Measurements from ENCODE around the gene UGT2A1.

Gene UGT2A1

DNA sequence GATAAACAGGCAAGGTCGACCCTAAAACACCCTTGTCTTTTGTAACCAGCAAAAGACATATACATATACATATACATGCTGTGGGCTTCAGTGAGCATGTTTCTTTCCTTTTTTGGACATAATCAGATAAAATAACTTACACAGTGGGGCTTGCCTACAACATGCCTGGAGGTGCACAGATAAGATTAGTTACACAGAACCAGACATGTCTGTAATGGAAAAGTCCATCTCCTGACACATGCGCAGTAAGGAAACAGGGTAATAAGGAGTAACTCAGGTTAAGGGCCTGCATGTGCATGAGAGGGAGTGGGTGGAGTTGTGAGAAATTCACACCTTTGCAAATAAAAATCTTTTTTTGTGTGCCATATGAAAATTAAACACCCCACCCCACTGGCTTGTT, 3.4 kb downstream of the UGT2A1 start:
- Histone ChIP-seq H3K36me3 (ENCODE audit: insufficient read depth, low read length) (no peaks in the 10 kb centered on the region), H3K4me2 (ENCODE audit: low read length) (no peak overlapping the region), H3K4me3 (ENCODE audit: low read length) (no peak overlapping the region), H3K27me3 (ENCODE audit: control insufficient read depth, insufficient read depth, low read length) (no peaks in the 10 kb centered on the region), H3K9ac (ENCODE audit: low read depth, low read length) (no peak overlapping the region), H3K9me3 (replicated peaks; ENCODE audit: low read length) (no peaks in the 10 kb centered on the region), H3K4me1 (ENCODE audit: control insufficient read depth, insufficient read depth, low read length) (no peaks in the 10 kb centered on the region)

DNA sequence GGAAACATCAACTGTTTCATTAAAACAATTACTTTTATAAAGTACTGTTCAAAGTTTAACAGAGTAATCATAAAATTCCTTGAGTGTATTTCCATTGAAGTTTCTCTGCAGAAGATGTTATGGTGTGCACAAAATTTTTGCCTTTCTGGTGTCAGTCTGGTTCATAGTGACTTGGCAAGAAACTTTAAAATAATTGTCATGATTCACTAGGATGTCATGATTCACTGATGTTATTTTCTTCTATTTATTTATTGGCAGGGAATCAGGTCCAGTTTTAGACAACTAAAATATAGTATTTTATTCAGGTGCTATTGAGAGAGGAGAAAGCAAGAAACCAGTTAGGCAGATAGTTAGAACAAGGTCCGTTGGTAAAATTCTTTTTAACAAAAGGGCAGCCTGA, 3.8 kb downstream of the UGT2A1 start:
- Histone ChIP-seq H3K9me3 (replicated peaks; ENCODE audit: low read length) (no peaks in the 10 kb centered on the region), H3K9ac (ENCODE audit: low read depth, low read length) (no peak overlapping the region), H3K4me2 (ENCODE audit: low read length) (no peak overlapping the region), H3K27me3 (ENCODE audit: control insufficient read depth, insufficient read depth, low read length) (no peaks in the 10 kb centered on the region), H3K36me3 (ENCODE audit: insufficient read depth, low read length) (no peaks in the 10 kb centered on the region), H3K4me1 (ENCODE audit: control insufficient read depth, insufficient read depth, low read length) (no peaks in the 10 kb centered on the region), H3K4me3 (ENCODE audit: low read length) (no peak overlapping the region)

DNA sequence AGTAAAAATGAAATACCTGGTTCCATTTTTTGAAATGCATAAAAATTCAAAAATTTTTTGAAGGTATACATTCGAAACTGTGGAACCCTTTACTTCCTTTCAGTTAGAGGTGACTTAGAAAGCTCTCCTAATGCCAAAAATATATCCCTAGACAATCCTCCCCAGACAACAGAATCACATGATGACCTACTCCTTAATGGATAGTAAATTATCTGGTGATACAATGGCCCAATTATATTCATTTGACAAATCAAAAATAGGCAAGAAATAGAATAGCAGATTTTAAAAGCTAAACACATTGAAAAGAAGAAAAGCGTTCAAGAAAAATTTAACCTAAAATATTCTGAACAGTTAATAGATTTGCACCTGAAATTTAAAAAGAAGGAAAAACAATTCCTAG, 10.1 kb downstream of the UGT2A1 start:
- no peak overlapping the region for H3K9ac ChIP-seq (ENCODE audit: low read depth, low read length)
- no peaks in the 10 kb centered on the region for H3K4me1 ChIP-seq (ENCODE audit: control insufficient read depth, insufficient read depth, low read length)
- H3K27me3 ChIP-seq (ENCODE audit: control insufficient read depth, insufficient read depth, low read length): no peaks in the 10 kb centered on the region
- H3K36me3 ChIP-seq (ENCODE audit: insufficient read depth, low read length): no peaks in the 10 kb centered on the region
- no peaks in the 10 kb centered on the region for H3K9me3 ChIP-seq (replicated peaks; ENCODE audit: low read length)
- H3K4me3 ChIP-seq (ENCODE audit: low read length): no peak overlapping the region
- H3K4me2 ChIP-seq (ENCODE audit: low read length): no peak overlapping the region

DNA sequence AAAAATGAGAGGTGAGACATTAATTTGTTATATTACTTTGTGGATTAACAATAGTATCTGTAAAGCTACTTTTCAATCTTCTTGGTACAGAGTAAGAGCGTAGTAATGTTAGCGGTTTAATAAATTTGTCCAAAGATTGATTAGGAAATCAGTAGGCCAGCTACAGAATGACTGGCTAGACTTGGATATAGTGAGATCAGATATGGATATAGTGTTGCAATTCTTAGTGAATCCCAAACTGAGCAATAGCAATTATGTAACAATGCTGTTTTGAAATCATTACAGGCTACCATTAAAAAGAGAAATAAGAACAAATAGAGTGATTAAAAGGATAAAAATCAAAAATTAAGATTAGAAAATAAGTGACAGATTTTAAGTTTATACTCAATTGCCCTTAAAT, 12.8 kb downstream of the UGT2A1 start:
- no peaks in the 10 kb centered on the region for H3K9me3 ChIP-seq (replicated peaks; ENCODE audit: low read length)
- H3K27me3 ChIP-seq (ENCODE audit: control insufficient read depth, insufficient read depth, low read length): no peaks in the 10 kb centered on the region
- no peaks in the 10 kb centered on the region for H3K4me1 ChIP-seq (ENCODE audit: control insufficient read depth, insufficient read depth, low read length)
- H3K4me2 ChIP-seq (ENCODE audit: low read length): no peak overlapping the region
- H3K36me3 ChIP-seq (ENCODE audit: insufficient read depth, low read length): no peaks in the 10 kb centered on the region
- H3K4me3 ChIP-seq (ENCODE audit: low read length): no peak overlapping the region
- H3K9ac ChIP-seq (ENCODE audit: low read depth, low read length): no peak overlapping the region

GRCh38 chr4:69639542-69639941, 13.5 kb downstream of the UGT2A1 start, which contains the start of gene UGT2A2:
Gene UGT2A2, minus strand, starts transcription at chr4:69639642. Its CDS starts 2 bp downstream, at chr4:69639640.
- Histone ChIP-seq H3K36me3 (ENCODE audit: insufficient read depth, low read length) (no peaks in the 10 kb centered on the region), H3K4me2 (ENCODE audit: low read length) (no peak within 1 kb of the TSS), H3K27me3 (ENCODE audit: control insufficient read depth, insufficient read depth, low read length) (no peaks in the 10 kb centered on the region), H3K4me1 (ENCODE audit: control insufficient read depth, insufficient read depth, low read length) (no peaks in the 10 kb centered on the region), H3K9me3 (replicated peaks; ENCODE audit: low read length) (no peaks in the 10 kb centered on the region), H3K9ac (ENCODE audit: low read depth, low read length) (no peak within 1 kb of the TSS), H3K4me3 (ENCODE audit: low read length) (no peak within 1 kb of the TSS)

DNA sequence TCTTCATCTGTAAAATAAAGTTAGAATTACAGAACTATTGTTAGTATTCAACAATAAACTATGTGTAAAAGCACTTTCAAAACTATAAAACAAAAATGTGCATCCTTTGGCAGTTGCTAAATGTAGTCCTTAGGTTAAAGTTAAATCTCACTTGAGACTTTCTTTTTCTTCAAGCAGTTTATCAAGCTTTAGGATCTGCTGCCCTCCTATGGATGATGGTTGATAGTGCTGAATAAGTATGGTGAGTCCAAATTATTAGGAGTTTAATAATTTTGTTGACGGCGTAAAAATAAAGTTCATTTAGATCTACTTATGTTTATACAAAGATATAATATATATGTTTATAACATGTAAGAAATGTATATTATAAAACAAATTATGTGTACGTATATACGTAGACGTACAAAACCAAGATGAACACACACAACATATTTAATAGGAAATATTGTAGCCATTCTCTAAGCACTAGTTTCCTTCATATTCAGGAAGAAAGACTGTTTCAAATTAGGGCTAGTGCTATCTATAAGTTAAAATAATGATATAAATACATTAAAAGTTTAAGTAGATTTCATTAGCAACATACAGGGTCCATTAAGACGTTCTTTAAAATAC, 35.9 kb downstream of the UGT2A1 start:
- H3K9me3 ChIP-seq (replicated peaks; ENCODE audit: low read length): no peaks in the 10 kb centered on the region
- no peak overlapping the region for H3K4me2 ChIP-seq (ENCODE audit: low read length)
- no peak overlapping the region for H3K4me3 ChIP-seq (ENCODE audit: low read length)
- H3K9ac ChIP-seq (ENCODE audit: low read depth, low read length): no peak overlapping the region
- H3K4me1 ChIP-seq (ENCODE audit: control insufficient read depth, insufficient read depth, low read length): no peaks in the 10 kb centered on the region
- H3K36me3 ChIP-seq (ENCODE audit: insufficient read depth, low read length): no peaks in the 10 kb centered on the region
- H3K27me3 ChIP-seq (ENCODE audit: control insufficient read depth, insufficient read depth, low read length): no peaks in the 10 kb centered on the region

- H3K4me1 ChIP-seq (ENCODE audit: control insufficient read depth, insufficient read depth, low read length): no peaks in the 10 kb centered on the region
- no peak overlapping the region for H3K4me3 ChIP-seq (ENCODE audit: low read length)
- H3K4me2 ChIP-seq (ENCODE audit: low read length): no peak overlapping the region
- H3K9ac ChIP-seq (ENCODE audit: low read depth, low read length): no peak overlapping the region
- no peaks in the 10 kb centered on the region for H3K9me3 ChIP-seq (replicated peaks; ENCODE audit: low read length)
- H3K36me3 ChIP-seq (ENCODE audit: insufficient read depth, low read length): no peaks in the 10 kb centered on the region
- H3K27me3 ChIP-seq (ENCODE audit: control insufficient read depth, insufficient read depth, low read length): no peaks in the 10 kb centered on the region
These were observed 42.6 kb downstream of the UGT2A1 start for GRCh38 chr4:69610484-69610883.

DNA sequence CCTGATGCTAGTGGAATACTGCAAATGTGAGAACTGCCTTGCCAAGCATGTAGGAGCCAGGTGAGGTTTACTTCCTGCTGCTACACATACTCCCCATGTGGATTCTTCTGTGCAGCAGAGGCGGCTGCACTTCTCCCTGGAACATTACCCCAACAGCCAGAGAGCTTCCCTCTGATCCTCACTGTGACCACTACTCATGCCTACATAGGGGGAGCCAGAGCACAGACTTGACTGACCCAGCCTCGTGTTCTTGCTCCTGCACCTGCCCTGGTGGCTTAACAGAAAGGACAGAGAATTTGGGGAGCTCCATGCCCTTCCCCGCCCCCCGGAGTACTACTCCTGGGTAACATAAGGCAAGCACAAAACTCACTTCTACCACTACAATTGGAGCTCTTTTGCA, 52.0 kb downstream of the UGT2A1 start:
- H3K4me2 ChIP-seq (ENCODE audit: low read length): no peak overlapping the region
- no peaks in the 10 kb centered on the region for H3K4me1 ChIP-seq (ENCODE audit: control insufficient read depth, insufficient read depth, low read length)
- H3K9me3 ChIP-seq (replicated peaks; ENCODE audit: low read length): no peaks in the 10 kb centered on the region
- no peak overlapping the region for H3K9ac ChIP-seq (ENCODE audit: low read depth, low read length)
- no peak overlapping the region for H3K4me3 ChIP-seq (ENCODE audit: low read length)
- H3K27me3 ChIP-seq (ENCODE audit: control insufficient read depth, insufficient read depth, low read length): no peaks in the 10 kb centered on the region
- H3K36me3 ChIP-seq (ENCODE audit: insufficient read depth, low read length): no peaks in the 10 kb centered on the region

DNA sequence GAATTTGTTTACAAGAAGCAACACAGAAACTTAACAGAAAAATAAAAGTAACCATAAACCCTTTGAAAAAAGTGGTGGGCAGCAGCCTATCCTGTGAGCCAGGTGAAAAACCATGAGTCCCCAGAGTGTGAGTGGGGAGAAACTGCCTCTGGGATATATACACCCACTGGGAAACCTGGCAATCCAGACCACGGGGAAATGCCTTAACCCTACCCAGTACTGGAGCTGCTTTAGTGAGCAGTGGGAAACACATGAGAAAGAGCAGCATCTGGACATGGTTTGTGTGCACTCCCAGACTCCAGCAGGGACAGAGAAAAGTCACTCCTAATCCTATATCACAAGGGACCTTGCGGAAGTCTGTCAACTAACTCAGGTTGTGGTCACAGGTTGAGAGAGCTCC, 53.0 kb downstream of the UGT2A1 start:
- no peaks in the 10 kb centered on the region for H3K27me3 ChIP-seq (ENCODE audit: control insufficient read depth, insufficient read depth, low read length)
- no peaks in the 10 kb centered on the region for H3K36me3 ChIP-seq (ENCODE audit: insufficient read depth, low read length)
- H3K9me3 ChIP-seq (replicated peaks; ENCODE audit: low read length): no peaks in the 10 kb centered on the region
- no peak overlapping the region for H3K4me2 ChIP-seq (ENCODE audit: low read length)
- H3K9ac ChIP-seq (ENCODE audit: low read depth, low read length): no peak overlapping the region
- H3K4me3 ChIP-seq (ENCODE audit: low read length): no peak overlapping the region
- no peaks in the 10 kb centered on the region for H3K4me1 ChIP-seq (ENCODE audit: control insufficient read depth, insufficient read depth, low read length)

DNA sequence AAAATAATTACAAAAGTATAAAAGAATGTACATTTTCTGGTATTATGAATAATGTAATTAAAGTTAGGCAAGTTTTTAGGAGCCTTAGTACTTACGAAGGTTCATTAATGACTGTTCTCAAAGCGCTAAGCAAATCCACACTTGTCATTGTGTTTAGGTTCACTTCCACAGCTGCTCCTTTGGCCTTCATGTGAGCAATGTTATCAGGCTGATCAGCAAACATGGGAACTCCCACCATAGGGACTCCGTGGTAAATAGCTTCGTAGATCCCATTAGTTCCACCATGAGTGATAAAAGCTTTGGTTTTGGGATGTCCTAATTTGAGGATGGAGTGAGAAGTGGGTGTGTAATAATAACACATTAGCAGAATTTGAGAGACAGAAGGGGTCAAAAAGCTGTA, 58.7 kb downstream of the UGT2A1 start:
- Histone ChIP-seq H3K9ac (ENCODE audit: low read depth, low read length) (no peak overlapping the region), H3K36me3 (ENCODE audit: insufficient read depth, low read length) (no peaks in the 10 kb centered on the region), H3K9me3 (replicated peaks; ENCODE audit: low read length) (no peaks in the 10 kb centered on the region), H3K27me3 (ENCODE audit: control insufficient read depth, insufficient read depth, low read length) (no peaks in the 10 kb centered on the region), H3K4me2 (ENCODE audit: low read length) (no peak overlapping the region), H3K4me3 (ENCODE audit: low read length) (no peak overlapping the region), H3K4me1 (ENCODE audit: control insufficient read depth, insufficient read depth, low read length) (no peaks in the 10 kb centered on the region)

DNA sequence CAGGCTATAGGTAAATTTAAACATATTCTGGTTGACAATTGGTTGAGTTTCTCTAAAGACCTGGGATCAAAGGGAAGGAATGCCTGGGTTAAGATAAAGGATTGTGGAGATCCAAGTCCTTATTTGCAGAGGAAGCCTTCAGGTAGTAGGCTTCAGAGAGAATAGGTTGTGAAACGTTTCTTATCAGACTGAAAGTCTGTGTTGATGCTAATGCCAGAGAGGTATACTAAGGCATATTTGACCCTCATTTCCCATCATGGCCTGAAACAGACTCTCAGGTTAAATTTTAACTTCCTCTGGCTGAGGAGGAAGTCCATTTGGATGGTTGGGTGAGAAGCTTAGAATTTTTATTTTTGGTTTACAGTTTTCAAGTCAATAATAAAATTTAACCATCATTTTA, 61.7 kb downstream of the UGT2A1 start:
- Histone ChIP-seq H3K4me2 (ENCODE audit: low read length) (no peak overlapping the region), H3K4me1 (ENCODE audit: control insufficient read depth, insufficient read depth, low read length) (no peaks in the 10 kb centered on the region), H3K9ac (ENCODE audit: low read depth, low read length) (no peak overlapping the region), H3K4me3 (ENCODE audit: low read length) (no peak overlapping the region), H3K9me3 (replicated peaks; ENCODE audit: low read length) (no peaks in the 10 kb centered on the region), H3K36me3 (ENCODE audit: insufficient read depth, low read length) (no peaks in the 10 kb centered on the region), H3K27me3 (ENCODE audit: control insufficient read depth, insufficient read depth, low read length) (no peaks in the 10 kb centered on the region)

GRCh38 chr4:69589884-69590283, 63.2 kb downstream of the UGT2A1 start:
- Histone ChIP-seq H3K4me2 (ENCODE audit: low read length) (no peak overlapping the region), H3K4me3 (ENCODE audit: low read length) (no peak overlapping the region), H3K4me1 (ENCODE audit: control insufficient read depth, insufficient read depth, low read length) (no peaks in the 10 kb centered on the region), H3K9me3 (replicated peaks; ENCODE audit: low read length) (no peaks in the 10 kb centered on the region), H3K27me3 (ENCODE audit: control insufficient read depth, insufficient read depth, low read length) (no peaks in the 10 kb centered on the region), H3K36me3 (ENCODE audit: insufficient read depth, low read length) (no peaks in the 10 kb centered on the region), H3K9ac (ENCODE audit: low read depth, low read length) (no peak overlapping the region)
